ENCODE data around the gene HOXA13. TPM values are rescaled to one million over a fixed set of nuclear protein-coding genes. Genes with fewer than 3 reads are reported as not detected.

Gene HOXA13
- total RNA-seq, 2 donors from 2014 or later = not detected

DNA sequence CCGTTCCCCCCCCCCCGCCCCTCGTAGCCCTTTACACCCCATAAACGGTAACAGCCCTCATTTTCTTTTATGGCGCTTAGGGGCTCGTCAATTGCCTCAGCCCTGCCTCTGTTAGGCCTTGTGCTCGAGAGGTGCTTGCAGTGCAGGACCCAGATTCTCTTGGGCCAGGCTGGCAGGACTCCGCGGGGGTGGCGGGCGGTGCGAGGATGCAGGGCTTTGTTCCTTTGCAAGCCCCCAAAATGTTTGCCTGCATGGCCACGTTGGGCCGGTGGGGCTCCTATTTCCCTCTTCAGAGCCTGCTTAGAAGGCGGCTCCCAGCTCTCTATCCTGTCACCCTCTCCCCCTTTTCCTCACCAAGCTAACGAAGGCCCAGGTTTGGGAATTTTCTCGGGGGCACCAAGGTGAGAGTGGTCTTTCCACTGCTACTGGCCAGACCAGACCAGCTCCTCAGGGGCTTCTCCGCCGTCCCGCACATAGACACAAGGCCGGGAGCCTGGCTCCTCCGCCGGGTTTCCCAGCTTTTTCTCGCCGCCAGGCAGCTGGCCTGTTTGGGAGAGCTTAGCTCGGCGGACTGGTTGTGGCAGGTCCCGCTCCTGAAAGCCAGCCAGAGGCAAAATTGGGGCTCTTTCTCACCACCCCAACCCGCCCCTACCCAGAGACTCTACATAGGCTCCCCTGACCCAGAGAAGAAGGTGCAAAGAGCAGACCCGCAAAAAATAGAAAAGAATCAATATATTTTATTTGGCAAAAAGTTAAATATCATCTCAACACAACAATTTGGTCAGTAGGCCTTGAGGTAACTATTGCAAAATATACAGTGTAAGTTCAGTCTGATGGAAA is 38.0 kb downstream of the HOXA13 start:
- no peak overlapping the region for H3K4me3 ChIP-seq (ENCODE audit: low read length)
- H3K27me3 ChIP-seq (ENCODE audit: control insufficient read depth, insufficient read depth, low read length, poor library complexity, severe bottlenecking) = peaks cover 100% of the 10 kb centered on the region
- H3K36me3 ChIP-seq (ENCODE audit: control insufficient read depth, insufficient read depth, low read length) = no peaks in the 10 kb centered on the region
- DNase-seq = no peak
- H3K4me1 ChIP-seq (ENCODE audit: control insufficient read depth, insufficient read depth, low read length) = no peaks in the 10 kb centered on the region
- WGBS, 2 experiments (ENCODE audit: insufficient coverage in 1 of 2, insufficient read length in 1 of 2) = 22 to 30% methylated on average over 11 to 27 of the region's 30 CpGs
- H3K27ac Mint-ChIP-seq = no peak overlapping the region
- H3K4me3 Mint-ChIP-seq = no peak overlapping the region
- H3K27me3 Mint-ChIP-seq (ENCODE audit: insufficient read depth) = peaks cover 99% of the 10 kb centered on the region
- peaks cover 28% of the 10 kb centered on the region for H3K9me3 Mint-ChIP-seq
- peaks cover 25% of the 10 kb centered on the region for H3K9me3 ChIP-seq (ENCODE audit: control insufficient read depth, low read length)
- peaks cover 2% of the 10 kb centered on the region for H3K36me3 Mint-ChIP-seq (ENCODE audit: low read depth)
- TF ChIP-seq, protein P1, sequence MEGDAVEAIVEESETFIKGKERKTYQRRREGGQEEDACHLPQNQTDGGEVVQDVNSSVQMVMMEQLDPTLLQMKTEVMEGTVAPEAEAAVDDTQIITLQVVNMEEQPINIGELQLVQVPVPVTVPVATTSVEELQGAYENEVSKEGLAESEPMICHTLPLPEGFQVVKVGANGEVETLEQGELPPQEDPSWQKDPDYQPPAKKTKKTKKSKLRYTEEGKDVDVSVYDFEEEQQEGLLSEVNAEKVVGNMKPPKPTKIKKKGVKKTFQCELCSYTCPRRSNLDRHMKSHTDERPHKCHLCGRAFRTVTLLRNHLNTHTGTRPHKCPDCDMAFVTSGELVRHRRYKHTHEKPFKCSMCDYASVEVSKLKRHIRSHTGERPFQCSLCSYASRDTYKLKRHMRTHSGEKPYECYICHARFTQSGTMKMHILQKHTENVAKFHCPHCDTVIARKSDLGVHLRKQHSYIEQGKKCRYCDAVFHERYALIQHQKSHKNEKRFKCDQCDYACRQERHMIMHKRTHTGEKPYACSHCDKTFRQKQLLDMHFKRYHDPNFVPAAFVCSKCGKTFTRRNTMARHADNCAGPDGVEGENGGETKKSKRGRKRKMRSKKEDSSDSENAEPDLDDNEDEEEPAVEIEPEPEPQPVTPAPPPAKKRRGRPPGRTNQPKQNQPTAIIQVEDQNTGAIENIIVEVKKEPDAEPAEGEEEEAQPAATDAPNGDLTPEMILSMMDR (conservative IDR thresholded peaks at IDR 0.05) = no peak
- no peak overlapping the region for H3K9ac ChIP-seq (ENCODE audit: extremely low read depth, low read length, poor library complexity, severe bottlenecking)
- no peaks in the 10 kb centered on the region for H3K4me1 Mint-ChIP-seq
- peak overlapping the region; percentile 44 for H3K27ac ChIP-seq (ENCODE audit: low read depth, low read length)

DNA sequence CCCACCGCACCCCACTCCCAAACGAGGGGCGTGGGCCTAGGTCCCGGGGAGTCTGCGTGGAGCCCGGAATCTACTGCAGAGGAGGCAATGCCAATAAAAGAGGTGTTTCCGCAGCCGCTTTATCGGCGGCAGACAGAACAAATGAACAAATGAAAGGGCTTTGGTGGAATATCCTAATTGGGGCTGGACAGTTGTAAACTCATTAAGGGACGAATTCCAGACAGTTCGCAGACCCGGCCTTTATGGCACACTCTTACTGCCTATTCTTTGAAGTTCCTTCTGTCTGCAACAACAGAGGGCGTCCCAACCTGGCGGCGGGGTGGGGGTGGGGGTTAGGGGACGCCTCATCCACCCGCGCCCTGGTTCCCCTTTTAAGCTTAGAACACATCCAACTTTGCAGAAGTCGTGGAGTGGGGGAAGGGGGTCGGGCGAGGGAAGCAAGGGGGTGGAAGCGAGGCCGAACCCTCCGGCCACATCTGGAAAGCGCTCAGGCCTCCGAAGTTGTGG is 38.6 kb downstream of the HOXA13 start:
- 0 to 12% methylated on average over 10 to 20 of the region's 27 CpGs for WGBS, 2 experiments (ENCODE audit: insufficient coverage in 1 of 2, insufficient read length in 1 of 2)
- H3K4me1 Mint-ChIP-seq = no peaks in the 10 kb centered on the region

DNA sequence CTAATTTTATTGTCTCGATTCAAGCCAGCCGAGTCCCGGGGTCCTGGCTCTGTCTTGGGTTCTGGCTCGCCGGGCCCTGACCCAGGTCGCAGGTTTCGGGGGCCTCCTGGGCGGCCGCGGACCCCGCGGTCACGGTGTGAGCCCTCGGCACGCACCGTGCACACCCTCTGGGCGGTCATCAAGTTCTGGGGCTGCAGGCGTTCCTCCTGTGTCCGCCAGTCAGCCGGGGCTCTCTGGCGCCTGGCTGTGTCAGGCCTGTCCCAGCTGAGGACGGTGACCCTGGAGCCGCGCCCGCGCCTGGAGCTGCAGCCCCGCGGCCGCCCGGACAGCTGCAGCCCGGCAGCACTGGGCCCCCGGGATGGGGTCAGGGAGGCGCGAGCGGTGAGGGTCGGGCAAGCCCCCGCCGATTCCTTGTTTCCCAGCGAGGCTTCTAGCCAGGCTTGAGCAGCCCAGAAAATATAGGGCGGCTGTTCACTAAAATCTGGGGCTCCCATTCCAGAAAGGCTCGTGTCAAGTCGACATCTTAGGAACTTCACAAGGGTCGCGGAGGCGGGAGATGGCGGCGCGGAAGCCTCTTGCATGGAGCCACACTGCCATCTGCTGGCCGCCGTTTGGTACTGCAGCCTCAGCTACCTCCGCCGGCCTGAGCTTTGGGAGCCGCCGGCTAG is 39.2 kb downstream of the HOXA13 start:
- Mint-ChIP-seq H3K27me3 (ENCODE audit: insufficient read depth) (peaks cover 99% of the 10 kb centered on the region), H3K4me3 (peak overlapping the region; percentile 42), H3K36me3 (ENCODE audit: low read depth) (peaks cover 2% of the 10 kb centered on the region), H3K27ac (no peak overlapping the region), H3K9me3 (peaks cover 32% of the 10 kb centered on the region), H3K4me1 (no peaks in the 10 kb centered on the region)
- peak; percentile 96 for DNase-seq
- Histone ChIP-seq H3K36me3 (ENCODE audit: control insufficient read depth, insufficient read depth, low read length) (no peaks in the 10 kb centered on the region), H3K4me1 (ENCODE audit: control insufficient read depth, insufficient read depth, low read length) (no peaks in the 10 kb centered on the region), H3K27ac (ENCODE audit: low read depth, low read length) (peak overlapping the region; percentile 36), H3K9ac (ENCODE audit: extremely low read depth, low read length, poor library complexity, severe bottlenecking) (no peak overlapping the region), H3K27me3 (ENCODE audit: control insufficient read depth, insufficient read depth, low read length, poor library complexity, severe bottlenecking) (peaks cover 100% of the 10 kb centered on the region), H3K4me3 (ENCODE audit: low read length) (peak overlapping the region; percentile 74), H3K9me3 (ENCODE audit: control insufficient read depth, low read length) (peaks cover 26% of the 10 kb centered on the region)
- WGBS, 2 experiments (ENCODE audit: insufficient coverage in 1 of 2, insufficient read length in 1 of 2) = 9 to 12% methylated on average over 28 to 54 of the region's 54 CpGs
- TF ChIP-seq, protein P1 (conservative IDR thresholded peaks at IDR 0.05) = peak; percentile 98

More for the DNA sequence above, 38.6 kb downstream of the HOXA13 start:
- peaks cover 32% of the 10 kb centered on the region for H3K9me3 Mint-ChIP-seq
- H3K27ac ChIP-seq (ENCODE audit: low read depth, low read length) = no peak overlapping the region
- H3K4me1 ChIP-seq (ENCODE audit: control insufficient read depth, insufficient read depth, low read length) = no peaks in the 10 kb centered on the region
- H3K9me3 ChIP-seq (ENCODE audit: control insufficient read depth, low read length) = peaks cover 26% of the 10 kb centered on the region
- H3K9ac ChIP-seq (ENCODE audit: extremely low read depth, low read length, poor library complexity, severe bottlenecking) = no peak overlapping the region
- H3K27ac Mint-ChIP-seq = no peak overlapping the region
- DNase-seq = no peak
- H3K36me3 ChIP-seq (ENCODE audit: control insufficient read depth, insufficient read depth, low read length) = no peaks in the 10 kb centered on the region
- peak overlapping the region; percentile 42 for H3K4me3 Mint-ChIP-seq
- peaks cover 99% of the 10 kb centered on the region for H3K27me3 Mint-ChIP-seq (ENCODE audit: insufficient read depth)
- H3K27me3 ChIP-seq (ENCODE audit: control insufficient read depth, insufficient read depth, low read length, poor library complexity, severe bottlenecking) = peaks cover 100% of the 10 kb centered on the region
- H3K4me3 ChIP-seq (ENCODE audit: low read length) = no peak overlapping the region
- peaks cover 2% of the 10 kb centered on the region for H3K36me3 Mint-ChIP-seq (ENCODE audit: low read depth)
- TF ChIP-seq, protein P1 (conservative IDR thresholded peaks at IDR 0.05) = no peak

Measured in endodermal cell (in vitro differentiated cells).